K562 (cell line): ENCODE data around the gene ZNF750. TPM values are rescaled to one million over a fixed set of nuclear protein-coding genes. Genes with fewer than 3 reads are reported as not detected.

Source experiments
- ATAC-seq: fragments of 200-7000 bp; cut with Tn5 transposase; 3 replicates; pipeline ENCODE4 v1.9.1; 2020; ENCODE audit warnings: moderate library complexity
- BruUV-seq: library from RNA; stranded (reverse); fragments of 400-500 nt; replicated peaks from 2 replicates; lab custom pipeline; 2021; lab: Mats Ljungman, UMichigan
- CTCF ChIA-PET: fragments of 300-600 bp; formaldehyde crosslinking; extraction: SDS; loops from one replicate; lab custom pipeline; 2021; ENCODE audit warnings: low intra/inter-chr PET ratio; lab: Yijun Ruan, JAX
- POLR2A ChIA-PET: fragments of 300-600, 350-650 bp; sonication (Branson Sonifier 250); formaldehyde crosslinking; extraction: SDS; loops from one replicate; lab custom pipeline; 2021; ENCODE audit warnings: antibody characterized with exemption, inconsistent platforms; lab: Yijun Ruan, JAX
- DNase-seq, 4 experiments: peaks; one replicate each; pipeline versions ENCODE4 v3.0.0 to v3.0.0-alpha.2; 2011 to 2018; ENCODE audit warnings: low spot score in 3 of 4, mixed read lengths in 3 of 4; ENCODE audit errors: extremely low read depth in 1 of 4
- FAIRE-seq: peaks from 2 replicates; lab custom pipeline; 2011; peaks lifted over from hg19 to GRCh38; lab: Jason Lieb, UNC
- H2AFZ ChIP-seq: 2 replicates; pipeline ENCODE4 v1.6.0; 2011; ENCODE audit warnings: low read depth, low read length, control low read depth, inconsistent platforms
- H3K27ac ChIP-seq: fragments of 200-600 bp; 3 replicates; pipeline ENCODE4 v1.8.0; 2011; ENCODE audit warnings: low read depth, mild to moderate bottlenecking, control low read depth, inconsistent platforms, low read length, moderate library complexity, mixed read lengths; ENCODE audit errors: extremely low read depth
- H3K27me3 ChIP-seq, 2 experiments: fragments of 300-600 bp in 1 of 2; 2 replicates in 1 of 2; 3 replicates in 1 of 2; pipeline versions ENCODE4 v1.6.0 to v1.8.0; 2011; ENCODE audit warnings: inconsistent platforms in 2 of 2, low read length in 2 of 2, mild to moderate bottlenecking in 1 of 2, mixed read lengths in 1 of 2, moderate library complexity in 1 of 2; ENCODE audit not compliant: control insufficient read depth in 2 of 2, insufficient read depth in 2 of 2
- H3K36me3 ChIP-seq: fragments of 300-600 bp; 3 replicates; pipeline ENCODE4 v1.8.0; 2011; ENCODE audit warnings: mild to moderate bottlenecking, low read length, inconsistent platforms; ENCODE audit not compliant: control insufficient read depth, insufficient read depth
- H3K4me1 ChIP-seq, 2 experiments: fragments of 200-600 bp in 1 of 2; replicated peaks in 1 of 2; 2 replicates in 1 of 2; 3 replicates in 1 of 2; pipeline versions ENCODE4 v1.5.1 to v1.8.0; 2011; ENCODE audit warnings: inconsistent platforms in 2 of 2, low read length in 2 of 2, mild to moderate bottlenecking in 1 of 2, mixed read lengths in 1 of 2, moderate library complexity in 1 of 2; ENCODE audit not compliant: control insufficient read depth in 2 of 2, insufficient read depth in 2 of 2
- H3K4me2 ChIP-seq: 2 replicates; pipeline ENCODE4 v1.6.1; 2011; ENCODE audit warnings: low read length, control low read depth, inconsistent platforms, mixed read lengths; ENCODE audit not compliant: insufficient read depth
- H3K4me3 ChIP-seq: fragments of 200-600 bp; sonication (generic), shearing (Covaris generic); 2 replicates; pipeline ENCODE4 v1.5.1; 2016; ENCODE audit warnings: control low read depth, inconsistent platforms
- H3K79me2 ChIP-seq: fragments of 200-600 bp; 3 replicates; pipeline ENCODE4 v1.8.0; 2011; ENCODE audit warnings: low read length, inconsistent platforms; ENCODE audit not compliant: control insufficient read depth, insufficient read depth
- H3K9ac ChIP-seq, 2 experiments: 2 replicates each; pipeline versions ENCODE4 v1.6.0 to v1.6.1; 2011; ENCODE audit warnings: low read depth in 2 of 2, low read length in 2 of 2, control low read depth in 1 of 2, inconsistent platforms in 1 of 2, mild to moderate bottlenecking in 1 of 2, mixed read lengths in 1 of 2; ENCODE audit not compliant: insufficient read depth in 1 of 2
- H3K9me1 ChIP-seq: one replicate; pipeline ENCODE4 v1.6.0; 2011; ENCODE audit warnings: inconsistent platforms, mild to moderate bottlenecking, low read length, moderate library complexity; ENCODE audit not compliant: control insufficient read depth, insufficient read depth
- H3K9me3 ChIP-seq: replicated peaks from 2 replicates; pipeline ENCODE4 v1.5.1; 2011; ENCODE audit warnings: low read depth, low read length, inconsistent platforms; ENCODE audit not compliant: control insufficient read depth, insufficient read depth
- H4K20me1 ChIP-seq: replicated peaks from 2 replicates; pipeline ENCODE4 v1.6.1; 2011; ENCODE audit warnings: low read length, inconsistent platforms, mixed read lengths; ENCODE audit not compliant: control insufficient read depth, insufficient read depth
- ARID1B ChIP-seq: fragments of 450-650 bp; IDR thresholded peaks from 2 replicates; pipeline ENCODE4 v1.6.1; 2016; ENCODE audit warnings: antibody characterized with exemption, mild to moderate bottlenecking, inconsistent platforms
- CHD2 ChIP-seq: IDR thresholded peaks from 2 replicates; pipeline ENCODE4 v1.6.1; 2011; ENCODE audit warnings: low read depth, low read length
- CXXC5 ChIP-seq: fragments of 250-450 bp; sonication (Bioruptor Pico); IDR thresholded peaks from 2 replicates; pipeline ENCODE4 v1.8.0; 2022; ENCODE audit warnings: inconsistent platforms, mild to moderate bottlenecking, moderate library complexity
- EGR1 ChIP-seq: fragments of 450-650 bp; conservative IDR thresholded peaks from 2 replicates; pipeline ENCODE4 v1.6.1; 2017; ENCODE audit warnings: mild to moderate bottlenecking
- MCM2 ChIP-seq: fragments of 450-650 bp; IDR thresholded peaks from 2 replicates; pipeline ENCODE4 v1.6.1; 2017; ENCODE audit warnings: low read depth, mild to moderate bottlenecking
- MTA2 ChIP-seq: fragments of 450-650 bp; IDR thresholded peaks from 2 replicates; pipeline ENCODE4 v1.6.1; 2016; ENCODE audit warnings: low read depth
- PHTF2 ChIP-seq: fragments of 250-450 bp; sonication (Bioruptor Pico); IDR thresholded peaks from 2 replicates; pipeline ENCODE4 v1.5.0; 2021; ENCODE audit warnings: mild to moderate bottlenecking
- PRDM10 ChIP-seq: fragments of 450-650 bp; IDR thresholded peaks from 2 replicates; pipeline ENCODE4 v1.6.1; 2018; ENCODE audit not compliant: partially characterized antibody
- ZBTB7A ChIP-seq: IDR thresholded peaks from 2 replicates; pipeline ENCODE4 v1.6.1; 2011; ENCODE audit warnings: low read depth, mild to moderate bottlenecking, low read length, moderate library complexity, borderline replicate concordance; ENCODE audit not compliant: control insufficient read depth
- ZBTB8A ChIP-seq: fragments of 450-650 bp; IDR thresholded peaks from 2 replicates; pipeline ENCODE4 v1.6.1; 2018; ENCODE audit warnings: mild to moderate bottlenecking, moderate library complexity; ENCODE audit not compliant: partially characterized antibody
- ZC3H11A ChIP-seq: IDR thresholded peaks from 2 replicates; pipeline ENCODE4 v1.6.1; 2012; ENCODE audit warnings: low read depth, low read length, improper control_type of control experiment
- ZNF239 ChIP-seq: fragments of 250-450 bp; sonication (Bioruptor Pico); IDR thresholded peaks from 2 replicates; pipeline ENCODE4 v1.4.0; 2020; ENCODE audit warnings: mild to moderate bottlenecking
- ZNF551 ChIP-seq: fragments of 250-450 bp; sonication (Bioruptor Pico); IDR thresholded peaks from 2 replicates; pipeline ENCODE4 v1.5.0; 2021; ENCODE audit warnings: mild to moderate bottlenecking, moderate library complexity
- ZNF583 ChIP-seq: fragments of 250-450 bp; sonication (Bioruptor Pico); IDR thresholded peaks from 2 replicates; pipeline ENCODE4 v1.4.0; 2020
- ZNF644 ChIP-seq: fragments of 200-800 bp; sonication (Bioruptor generic); IDR thresholded peaks from 2 replicates; pipeline ENCODE4 v1.6.1; 2016; ENCODE audit warnings: low read depth, missing genetic modification characterization, missing compliant biosample characterization
- WGBS: fragments of 100-300 bp; shearing (Covaris generic); methylation state at CpG from one replicate; pipeline ENCODE4 v1.1.6; 2016; ENCODE audit warnings: low coverage, mixed read lengths; ENCODE audit not compliant: insufficient coverage; ENCODE audit errors: missing lambda C conversion rate; 5-methylcytosine and 5-hydroxymethylcytosine counted together
- in situ Hi-C: fragments of 300-500 bp; cut with MboI; formaldehyde crosslinking; loops from 4 replicates; pipeline ENCODE4 v1.15.0; 2018; ENCODE audit warnings: inconsistent platforms, mixed read lengths
- intact Hi-C: fragments of 100-400 bp; cut with micrococcal nuclease; formaldehyde crosslinking; loops from 2 replicates; pipeline ENCODE4 v1.14.2; 2022
- polyA plus RNA-seq, 8 experiments: library from polyadenylated mRNA; depleted of rRNA in 4 of 8; stranded (reverse) in 5 of 8; unstranded in 3 of 8; fragments of >200 nt; fragmentation: Nextera tagmentation in 2 of 8; fragmentation: Illumina TruSeq in 1 of 8; extraction: Ambion mirVana in 2 of 8; extraction: Trizol in 1 of 8; gene quantifications; 2 replicates each; pipeline versions ENCODE4 v1.2.1 to v1.2.3, GENCODE V29; 2011 to 2014; ENCODE audit warnings: inconsistent platforms in 1 of 8, missing spikeins in 1 of 8
- total RNA-seq, 7 experiments: library from RNA; depleted of rRNA in 6 of 7; stranded (reverse); fragments of >200 nt in 6 of 7; fragmentation: Illumina TruSeq in 2 of 7; extraction: Trizol in 2 of 7; gene quantifications; 2 replicates each; pipeline versions ENCODE4 v1.2.1 to v1.2.3, GENCODE V29; 2011 to 2021; ENCODE audit warnings: low replicate concordance in 1 of 7
- TF ChIP-seq, protein P1 (sequence below): fragments of 450-650 bp; IDR thresholded peaks from 2 replicates; pipeline ENCODE4 v1.6.1; 2016; ENCODE audit warnings: borderline replicate concordance
- TF ChIP-seq, protein P2 (sequence below): IDR thresholded peaks from 2 replicates; pipeline ENCODE4 v1.6.1; 2014; ENCODE audit warnings: antibody characterized with exemption

The ZNF750 gene
- total and polyA plus RNA-seq, 9 of the 15 experiments (the other 6 are each of a cell fraction or from before 2014, with no cell fraction given), result not detected

GRCh38 chr17:82832411-82832810, 7.4 kb downstream of the ZNF750 start:
- Histone ChIP-seq H3K9me3 (0 out of 2 replicates have a peak, but pooled peaks cover 2% of the 10 kb centered on the region), H2AFZ (no peak overlapping the region), H3K4me1 (peaks cover 0 to 29% of the 10 kb centered on the region in 2 experiments; a peak in 2 of 5 replicates), H3K9ac (peak overlapping the region in 1 of 2 experiments; percentile 65; a peak in 2 of 4 replicates), H3K27me3 (no peaks in the 10 kb centered on the region), H3K9me1 (no peaks in the 10 kb centered on the region), H3K36me3 (peaks cover 50% of the 10 kb centered on the region; the same call in 2 of the 3 replicates), H3K79me2 (no peaks in the 10 kb centered on the region), H3K27ac (no peak overlapping the region), H3K4me3 (no peak overlapping the region), H3K4me2 (no peak overlapping the region), H4K20me1 (no peaks in the 10 kb centered on the region)
- no peak for FAIRE-seq
- TF ChIP-seq, protein P1, sequence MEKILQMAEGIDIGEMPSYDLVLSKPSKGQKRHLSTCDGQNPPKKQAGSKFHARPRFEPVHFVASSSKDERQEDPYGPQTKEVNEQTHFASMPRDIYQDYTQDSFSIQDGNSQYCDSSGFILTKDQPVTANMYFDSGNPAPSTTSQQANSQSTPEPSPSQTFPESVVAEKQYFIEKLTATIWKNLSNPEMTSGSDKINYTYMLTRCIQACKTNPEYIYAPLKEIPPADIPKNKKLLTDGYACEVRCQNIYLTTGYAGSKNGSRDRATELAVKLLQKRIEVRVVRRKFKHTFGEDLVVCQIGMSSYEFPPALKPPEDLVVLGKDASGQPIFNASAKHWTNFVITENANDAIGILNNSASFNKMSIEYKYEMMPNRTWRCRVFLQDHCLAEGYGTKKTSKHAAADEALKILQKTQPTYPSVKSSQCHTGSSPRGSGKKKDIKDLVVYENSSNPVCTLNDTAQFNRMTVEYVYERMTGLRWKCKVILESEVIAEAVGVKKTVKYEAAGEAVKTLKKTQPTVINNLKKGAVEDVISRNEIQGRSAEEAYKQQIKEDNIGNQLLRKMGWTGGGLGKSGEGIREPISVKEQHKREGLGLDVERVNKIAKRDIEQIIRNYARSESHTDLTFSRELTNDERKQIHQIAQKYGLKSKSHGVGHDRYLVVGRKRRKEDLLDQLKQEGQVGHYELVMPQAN, result no peak
- TF ChIP-seq ZBTB7A (no peak), PRDM10 (no peak), PHTF2 (CRISPR knock-in tag) (no peak), ZBTB8A (no peak), ZNF239 (CRISPR knock-in tag) (no peak), CHD2 (no peak), ZNF583 (CRISPR knock-in tag) (no peak), ZNF551 (CRISPR knock-in tag) (no peak), EGR1 (no peak), ZNF644 (tag) (no peak), MTA2 (no peak), MCM2 (no peak), ZC3H11A (no peak), CXXC5 (CRISPR knock-in tag) (no peak), ARID1B (no peak)
- TF ChIP-seq, protein P2, sequence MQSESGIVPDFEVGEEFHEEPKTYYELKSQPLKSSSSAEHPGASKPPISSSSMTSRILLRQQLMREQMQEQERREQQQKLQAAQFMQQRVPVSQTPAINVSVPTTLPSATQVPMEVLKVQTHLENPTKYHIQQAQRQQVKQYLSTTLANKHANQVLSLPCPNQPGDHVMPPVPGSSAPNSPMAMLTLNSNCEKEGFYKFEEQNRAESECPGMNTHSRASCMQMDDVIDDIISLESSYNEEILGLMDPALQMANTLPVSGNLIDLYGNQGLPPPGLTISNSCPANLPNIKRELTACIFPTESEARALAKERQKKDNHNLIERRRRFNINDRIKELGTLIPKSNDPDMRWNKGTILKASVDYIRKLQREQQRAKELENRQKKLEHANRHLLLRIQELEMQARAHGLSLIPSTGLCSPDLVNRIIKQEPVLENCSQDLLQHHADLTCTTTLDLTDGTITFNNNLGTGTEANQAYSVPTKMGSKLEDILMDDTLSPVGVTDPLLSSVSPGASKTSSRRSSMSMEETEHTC, result no peak
- ATAC-seq, result no peak
- intact Hi-C loops, result no loop called here
- no peak for DNase-seq
- ChIA-PET CTCF (no interaction called here), POLR2A (interaction anchor here (0.9 to 1.0 kb wide), 2 partner anchors 10 to 11 kb away, joined by 3 read pairs; no protein-coding TSS in a partner anchor)
- 82% methylated on average over 18 of the region's 20 CpGs for WGBS
- no TSS peak for BruUV-seq
- in situ Hi-C loops, result no loop called here
